DND-41 (cell line): ENCODE data around the gene NEDD9.

ENCODE experiments used
- CTCF ChIP-seq: IDR thresholded peaks from 2 replicates; pipeline ENCODE4 v1.5.1; 2012; ENCODE audit warnings: borderline replicate concordance, low read length, moderate library complexity, mild to moderate bottlenecking; ENCODE audit not compliant: poor library complexity, severe bottlenecking; ENCODE audit errors: extremely low read depth
- EZH2 ChIP-seq: IDR thresholded peaks from 3 replicates; pipeline ENCODE4 v1.6.1; 2012; ENCODE audit warnings: borderline replicate concordance, low read depth, mild to moderate bottlenecking, moderate library complexity, low read length, inconsistent platforms; ENCODE audit not compliant: severe bottlenecking

- TF ChIP-seq EZH2 = no peak
- no peak for TF ChIP-seq CTCF
Observed at GRCh38 chr6:11139051-11139960, 93.2 kb downstream of the NEDD9 start.
